MCF 10A (cell line): ENCODE results near the gene CTCF. TPM values are rescaled to one million over a fixed set of nuclear protein-coding genes. Genes with fewer than 3 reads are reported as not detected.

Experiments
- BruUV-seq: library from RNA; stranded (reverse); fragments of 400-500 nt; replicated peaks from 2 replicates; lab custom pipeline; 2021; lab: Mats Ljungman, UMichigan
- CTCF ChIA-PET: fragments of 300-600 bp; sonication (Branson Sonifier 250); formaldehyde crosslinking; extraction: SDS; loops from one replicate; lab custom pipeline; 2021; ENCODE audit warnings: antibody characterized with exemption, inconsistent platforms; lab: Yijun Ruan, JAX
- POLR2A ChIA-PET: fragments of 300-600, 350-650 bp; sonication (Branson Sonifier 250); formaldehyde crosslinking; extraction: SDS; loops from one replicate; lab custom pipeline; 2020; ENCODE audit warnings: antibody characterized with exemption, inconsistent platforms; lab: Yijun Ruan, JAX
- DNase-seq: peaks from one replicate; pipeline ENCODE4 v3.0.0-alpha.2; 2018; ENCODE audit not compliant: unreplicated experiment
- H3K27ac Mint-ChIP-seq: one replicate; pipeline ENCODE4 v1.8.0; 2022; ENCODE audit warnings: mild to moderate bottlenecking, low read depth, mixed read lengths; ENCODE audit not compliant: unreplicated experiment
- H3K27me3 Mint-ChIP-seq: one replicate; pipeline ENCODE4 v1.8.0; 2022; ENCODE audit warnings: mixed read lengths; ENCODE audit not compliant: insufficient read depth, unreplicated experiment
- H3K36me3 Mint-ChIP-seq: one replicate; pipeline ENCODE4 v1.8.0; 2022; ENCODE audit warnings: mild to moderate bottlenecking, moderate library complexity, mixed read lengths; ENCODE audit not compliant: insufficient read depth, unreplicated experiment
- H3K4me1 Mint-ChIP-seq: one replicate; pipeline ENCODE4 v1.8.0; 2022; ENCODE audit warnings: mixed read lengths; ENCODE audit not compliant: insufficient read depth, unreplicated experiment
- H3K4me3 Mint-ChIP-seq: one replicate; pipeline ENCODE4 v1.8.0; 2022; ENCODE audit warnings: mild to moderate bottlenecking, moderate library complexity, mixed read lengths; ENCODE audit not compliant: unreplicated experiment
- H3K9me3 Mint-ChIP-seq: one replicate; pipeline ENCODE4 v1.8.0; 2022; ENCODE audit warnings: mixed read lengths; ENCODE audit not compliant: unreplicated experiment
- CTCF ChIP-seq: fragments of 200-600 bp; IDR thresholded peaks from one replicate; pipeline ENCODE4 v1.8.0; 2022; ENCODE audit warnings: antibody characterized with exemption, mild to moderate bottlenecking; ENCODE audit not compliant: unreplicated experiment
- intact Hi-C: fragments of 100-400 bp; cut with micrococcal nuclease; formaldehyde crosslinking; loops from 2 replicates; pipeline ENCODE4 v1.14.1; 2022
- total RNA-seq: library from RNA; stranded (reverse); gene quantifications from 2 replicates; pipeline ENCODE4 v1.2.3, GENCODE V29; 2022

The CTCF gene
- total RNA-seq, 1 experiment from 2014 or later: 40.6 TPM

GRCh38 chr16:67649494-67649931 is 87.2 kb downstream of the CTCF start:
- no peak for TF ChIP-seq CTCF
- Mint-ChIP-seq H3K4me1 (no peaks in the 10 kb centered on the region), H3K36me3 (no peaks in the 10 kb centered on the region), H3K27ac (no peak overlapping the region), H3K9me3 (no peaks in the 10 kb centered on the region), H3K27me3 (peaks cover 26% of the 10 kb centered on the region), H3K4me3 (no peak overlapping the region)
- CTCF ChIA-PET: no interaction called here
- BruUV-seq: no TSS peak
- intact Hi-C loops: no loop called here
- POLR2A ChIA-PET: no interaction called here
- DNase-seq: peak; percentile 40

GRCh38 chr16:67650023-67650422 is 87.7 kb downstream of the CTCF start:
- BruUV-seq: no TSS peak
- CTCF ChIA-PET: interaction anchor here (0.5 kb wide), 1 partner anchor 90 kb away, joined by 3 read pairs; no protein-coding TSS in a partner anchor
- DNase-seq: no peak
- Mint-ChIP-seq H3K27ac (no peak overlapping the region), H3K36me3 (peaks cover 4% of the 10 kb centered on the region), H3K4me3 (no peak overlapping the region), H3K27me3 (peaks cover 26% of the 10 kb centered on the region), H3K9me3 (no peaks in the 10 kb centered on the region), H3K4me1 (no peaks in the 10 kb centered on the region)
- intact Hi-C loops: no loop called here
- no peak for TF ChIP-seq CTCF
- POLR2A ChIA-PET: interaction anchor here (0.9 to 1.5 kb wide), 2 partner anchors 10 to 60 kb away, joined by 4 read pairs; partner anchors contain the start of gene ACD

GRCh38 chr16:67651039-67651438 is 88.7 kb downstream of the CTCF start:
- intact Hi-C loops: no loop called here
- H3K4me1 Mint-ChIP-seq: no peaks in the 10 kb centered on the region
- no peak for TF ChIP-seq CTCF
- H3K9me3 Mint-ChIP-seq: no peaks in the 10 kb centered on the region
- POLR2A ChIA-PET: interaction anchor here (1.1 to 1.5 kb wide), 2 partner anchors 9 to 61 kb away, joined by 3 to 4 read pairs; no protein-coding TSS in a partner anchor
- H3K27ac Mint-ChIP-seq: no peak overlapping the region
- CTCF ChIA-PET: interaction anchor here (0.6 to 0.8 kb wide), 3 partner anchors 18 to 132 kb away, joined by 3 read pairs; no protein-coding TSS in a partner anchor
- H3K4me3 Mint-ChIP-seq: no peak overlapping the region
- DNase-seq: no peak
- BruUV-seq: no TSS peak
- peaks cover 6% of the 10 kb centered on the region for H3K36me3 Mint-ChIP-seq
- peaks cover 26% of the 10 kb centered on the region for H3K27me3 Mint-ChIP-seq

GRCh38 chr16:67651847-67652246 is 89.5 kb downstream of the CTCF start:
- Mint-ChIP-seq H3K4me3 (peak overlapping the region; percentile 46), H3K4me1 (no peaks in the 10 kb centered on the region)
- BruUV-seq: no TSS peak

More at GRCh38 chr16:67651847-67652246, 89.5 kb downstream of the CTCF start:
- Mint-ChIP-seq H3K27ac (no peak overlapping the region), H3K9me3 (no peaks in the 10 kb centered on the region), H3K36me3 (peaks cover 6% of the 10 kb centered on the region), H3K27me3 (peaks cover 26% of the 10 kb centered on the region)
- POLR2A ChIA-PET: interaction anchor here (0.7 to 1.1 kb wide), 3 partner anchors 10 to 136 kb away, joined by 3 read pairs; no protein-coding TSS in a partner anchor
- intact Hi-C loops: no loop called here
- CTCF ChIA-PET: interaction anchor here (0.6 to 1.0 kb wide), 4 partner anchors 57 to 204 kb away, joined by 3 read pairs; no protein-coding TSS in a partner anchor
- no peak for DNase-seq
- no peak for TF ChIP-seq CTCF
